CD8-positive, alpha-beta memory T cell (primary cell): ENCODE measurements around the gene CCL4. TPM values are rescaled to one million over a fixed set of nuclear protein-coding genes. Genes with fewer than 3 reads are reported as not detected.
"Not testable (repeated sequence)": the region's sequence is repeated elsewhere in the genome, so short reads cannot be mapped to it uniquely, and the experiment has no call there.

Experiments
- CTCF ChIA-PET: fragments of 350-600 bp; sonication (Branson Sonifier 250); formaldehyde crosslinking; loops from one replicate; lab custom pipeline; 2021; ENCODE audit warnings: antibody characterized with exemption; lab: Charles Lee
- POLR2A ChIA-PET: fragments of 350-600 bp; sonication (Branson Sonifier 250); formaldehyde crosslinking; loops from one replicate; lab custom pipeline; 2021; ENCODE audit warnings: antibody characterized with exemption; lab: Charles Lee
- DNase-seq, 5 donors: peaks; one replicate each; pipeline versions ENCODE4 v3.0.0 to v3.0.0-alpha.2; 2020 to 2022; ENCODE audit warnings: mixed read lengths in 1 of 5
- H3K27ac ChIP-seq: one replicate; pipeline ENCODE4 v1.7.0; 2013; ENCODE audit warnings: low read depth, mild to moderate bottlenecking, low read length, moderate library complexity
- H3K27me3 ChIP-seq: 2 replicates; pipeline ENCODE4 v1.7.0; 2013; ENCODE audit warnings: low read length, mild to moderate bottlenecking; ENCODE audit not compliant: insufficient read depth, poor library complexity, severe bottlenecking
- H3K36me3 ChIP-seq: 2 replicates; pipeline ENCODE4 v1.7.0; 2013; ENCODE audit warnings: mild to moderate bottlenecking, low read length, moderate library complexity; ENCODE audit not compliant: insufficient read depth
- H3K4me1 ChIP-seq: 2 replicates; pipeline ENCODE4 v1.7.0; 2013; ENCODE audit warnings: mild to moderate bottlenecking, low read length, moderate library complexity; ENCODE audit not compliant: insufficient read depth
- H3K4me3 ChIP-seq: 2 replicates; pipeline ENCODE4 v1.7.0; 2013; ENCODE audit warnings: mild to moderate bottlenecking, low read length
- H3K9me3 ChIP-seq: 2 replicates; pipeline ENCODE4 v1.7.0; 2013; ENCODE audit warnings: mild to moderate bottlenecking, low read length
- H3K27ac Mint-ChIP-seq, 8 donors: one replicate each; pipeline ENCODE4 v1.8.0; 2020 to 2021; ENCODE audit warnings: mixed read lengths in 8 of 8, mild to moderate bottlenecking in 6 of 8, inconsistent platforms in 3 of 8, moderate library complexity in 3 of 8
- H3K27me3 Mint-ChIP-seq, 2 donors: one replicate each; pipeline ENCODE4 v1.8.0; 2020 to 2021; ENCODE audit warnings: mixed read lengths in 2 of 2, mild to moderate bottlenecking in 1 of 2, moderate library complexity in 1 of 2
- H3K36me3 Mint-ChIP-seq, 3 donors: one replicate each; pipeline ENCODE4 v1.8.0; 2020 to 2021; ENCODE audit warnings: mixed read lengths in 3 of 3, inconsistent platforms in 1 of 3, mild to moderate bottlenecking in 1 of 3
- H3K4me1 Mint-ChIP-seq, 3 donors: one replicate each; pipeline ENCODE4 v1.8.0; 2020 to 2021; ENCODE audit warnings: mixed read lengths in 3 of 3, inconsistent platforms in 1 of 3, mild to moderate bottlenecking in 1 of 3
- H3K4me3 Mint-ChIP-seq, 7 donors: one replicate each; pipeline ENCODE4 v1.8.0; 2020 to 2021; ENCODE audit warnings: mixed read lengths in 7 of 7, mild to moderate bottlenecking in 6 of 7, moderate library complexity in 4 of 7, inconsistent platforms in 2 of 7
- H3K9me3 Mint-ChIP-seq, 5 donors: one replicate each; pipeline ENCODE4 v1.8.0; 2020 to 2022; ENCODE audit warnings: mixed read lengths in 5 of 5, mild to moderate bottlenecking in 3 of 5, moderate library complexity in 2 of 5, inconsistent platforms in 1 of 5
- polyA plus RNA-seq: library from polyadenylated mRNA; unstranded; fragments of 300-500 nt; fragmentation: Illumina TruSeq; gene quantifications from one replicate; pipeline ENCODE4 v1.2.3, GENCODE V29; 2021
- total RNA-seq, 2 experiments: library from RNA; stranded (reverse); gene quantifications; one replicate each; pipeline ENCODE4 v1.2.3, GENCODE V29; 2021

Gene CCL4
- total and polyA plus RNA-seq, 3 experiments from 2014 or later: 161 to 1,794 (median 1,703) TPM

DNA sequence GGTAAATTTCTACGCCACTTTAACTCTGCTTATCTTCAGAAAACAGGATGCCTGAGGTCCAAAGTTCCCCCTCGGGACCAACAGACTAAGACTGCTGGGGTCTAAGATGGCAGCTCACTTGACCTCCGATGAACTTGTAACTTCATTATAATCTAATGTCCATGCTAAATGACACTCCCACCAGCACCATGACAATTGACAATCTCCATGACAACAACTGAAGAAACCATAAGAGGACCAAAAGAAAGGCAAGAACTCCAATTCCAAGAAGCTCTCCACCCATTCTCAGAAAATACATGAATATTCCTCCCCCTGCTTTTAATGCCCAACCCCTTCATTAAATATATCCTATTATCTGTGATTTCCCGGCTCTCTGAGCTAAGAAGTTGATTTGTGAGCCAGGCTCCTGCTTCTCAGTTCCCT is 7.5 kb downstream of the CCL4 start:
- ChIA-PET POLR2A (no interaction called here), CTCF (interaction anchor here (1.3 to 1.4 kb wide), 2 partner anchors 9 to 36 kb away, joined by 3 read pairs; no protein-coding TSS in a partner anchor)
- peaks cover 2 to 8% (median 6%) of the 10 kb centered on the region in 3 donors for H3K36me3 Mint-ChIP-seq
- H3K27me3 Mint-ChIP-seq: no peaks in the 10 kb centered on the region
- peaks cover 27 to 36% (median 33%) of the 10 kb centered on the region in 3 donors for H3K4me1 Mint-ChIP-seq
- peaks cover 0 to 3% (median 0%) of the 10 kb centered on the region in 5 donors for H3K9me3 Mint-ChIP-seq
- no peaks in the 10 kb centered on the region for H3K9me3 ChIP-seq
- no peak overlapping the region for H3K27ac ChIP-seq
- peak overlapping the region in 2 of 8 donors; percentile 4 to 11 for H3K27ac Mint-ChIP-seq
- no peak for DNase-seq
- H3K4me3 ChIP-seq: no peak overlapping the region
- no peaks in the 10 kb centered on the region for H3K36me3 ChIP-seq
- H3K4me1 ChIP-seq: peaks cover 27% of the 10 kb centered on the region
- no peak overlapping the region for H3K4me3 Mint-ChIP-seq
- no peaks in the 10 kb centered on the region for H3K27me3 ChIP-seq

DNA sequence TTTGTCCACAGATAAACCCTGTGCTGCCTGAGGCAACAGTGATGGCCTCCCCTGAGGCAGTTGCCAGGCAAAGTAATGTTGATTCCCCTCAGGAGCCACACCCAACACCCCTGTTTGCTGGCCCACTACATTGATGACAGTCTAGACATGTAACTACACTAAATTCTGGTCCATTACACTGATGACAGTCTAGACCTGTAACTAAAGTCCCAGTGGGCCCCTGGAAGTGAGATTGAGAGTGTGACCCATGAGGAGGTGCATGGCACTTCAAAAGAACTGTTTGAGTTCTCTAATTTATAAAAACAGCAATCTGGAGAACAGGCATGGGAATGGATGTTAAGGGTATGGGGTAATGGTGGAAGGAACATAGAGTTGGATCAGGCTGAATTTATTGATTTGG is 8.9 kb downstream of the CCL4 start:
- ChIA-PET POLR2A (no interaction called here), CTCF (interaction anchor here (1.0 kb wide), 1 partner anchor 40 kb away, joined by 3 read pairs; no protein-coding TSS in a partner anchor)
- Mint-ChIP-seq H3K27me3 (no peaks in the 10 kb centered on the region), H3K9me3 (peaks cover 0 to 3% (median 0%) of the 10 kb centered on the region in 5 donors), H3K36me3 (peaks cover 2 to 8% (median 6%) of the 10 kb centered on the region in 3 donors), H3K27ac (no peak overlapping the region), H3K4me1 (peaks cover 13 to 24% (median 19%) of the 10 kb centered on the region in 3 donors), H3K4me3 (no peak overlapping the region)
- no peak overlapping the region for H3K4me3 ChIP-seq
- H3K27ac ChIP-seq: no peak overlapping the region
- H3K9me3 ChIP-seq: no peaks in the 10 kb centered on the region
- no peaks in the 10 kb centered on the region for H3K27me3 ChIP-seq
- no peaks in the 10 kb centered on the region for H3K36me3 ChIP-seq
- peaks cover 13% of the 10 kb centered on the region for H3K4me1 ChIP-seq
- no peak for DNase-seq

DNA sequence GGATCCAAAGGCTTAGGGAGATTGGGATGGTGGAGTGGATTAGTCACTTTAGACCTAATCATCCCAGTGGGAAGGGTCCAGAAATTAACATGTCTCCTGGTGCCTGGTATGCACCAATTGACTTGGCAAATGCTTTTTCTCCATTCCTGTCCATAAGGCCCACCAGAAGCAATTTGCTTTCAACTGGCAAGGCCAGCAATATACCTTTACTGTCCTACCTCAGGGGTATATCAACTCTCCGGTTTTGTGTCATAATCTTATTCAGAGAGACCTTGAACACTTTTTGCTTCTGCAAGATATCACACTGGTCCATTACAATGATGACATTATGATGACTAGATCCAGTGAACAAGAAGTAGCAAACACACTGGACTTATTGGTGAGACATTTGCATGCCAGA is 9.5 kb downstream of the CCL4 start:
- CTCF ChIA-PET, H3K36me3 ChIP-seq, H3K4me3 Mint-ChIP-seq, DNase-seq, H3K9me3 Mint-ChIP-seq, H3K36me3 Mint-ChIP-seq, H3K27ac ChIP-seq, H3K4me3 ChIP-seq, H3K9me3 ChIP-seq, H3K27ac Mint-ChIP-seq, H3K4me1 ChIP-seq, H3K27me3 ChIP-seq, POLR2A ChIA-PET, H3K27me3 Mint-ChIP-seq: not testable (repeated sequence)
- peaks cover 8 to 22% (median 18%) of the 10 kb centered on the region in 3 donors for H3K4me1 Mint-ChIP-seq

DNA sequence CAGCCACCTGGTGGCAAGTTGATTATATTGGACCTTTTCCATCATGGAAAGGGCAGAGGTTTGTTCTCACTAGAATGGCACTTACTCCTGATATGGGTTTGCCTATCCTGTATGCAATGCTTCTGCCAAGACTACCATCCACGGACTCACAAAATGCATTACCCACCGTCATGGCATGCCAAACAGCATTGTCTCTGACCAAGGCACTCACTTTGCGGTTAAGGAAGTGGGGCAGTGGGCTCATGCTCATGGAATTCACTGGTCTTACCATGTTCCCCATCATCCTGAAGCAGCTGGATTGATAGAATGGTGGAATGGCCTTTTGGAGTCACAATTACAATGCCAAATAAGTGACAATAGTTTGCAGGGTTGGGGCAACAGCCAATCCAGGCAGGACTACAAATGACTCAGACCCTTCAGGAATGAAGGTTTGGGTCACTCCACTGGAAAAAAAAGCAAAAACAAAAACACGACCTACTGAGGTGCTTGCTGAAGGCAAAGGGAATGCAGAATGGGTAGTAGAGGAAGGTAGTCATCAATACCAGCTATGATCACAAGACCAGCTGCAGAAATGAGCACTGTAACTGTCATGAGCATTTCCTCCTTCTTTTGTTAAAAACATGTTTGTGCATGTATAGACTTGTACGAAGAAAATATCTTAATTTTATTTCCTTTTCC is 11.5 kb downstream of the CCL4 start:
- H3K27me3 Mint-ChIP-seq, H3K4me3 ChIP-seq, POLR2A ChIA-PET, H3K27ac Mint-ChIP-seq, H3K9me3 Mint-ChIP-seq, DNase-seq, H3K4me3 Mint-ChIP-seq, H3K9me3 ChIP-seq, H3K27ac ChIP-seq, H3K4me1 ChIP-seq, H3K27me3 ChIP-seq, CTCF ChIA-PET, H3K36me3 Mint-ChIP-seq, H3K36me3 ChIP-seq: not testable (repeated sequence)
- H3K4me1 Mint-ChIP-seq: peaks cover 0 to 19% (median 18%) of the 10 kb centered on the region in 3 donors

DNA sequence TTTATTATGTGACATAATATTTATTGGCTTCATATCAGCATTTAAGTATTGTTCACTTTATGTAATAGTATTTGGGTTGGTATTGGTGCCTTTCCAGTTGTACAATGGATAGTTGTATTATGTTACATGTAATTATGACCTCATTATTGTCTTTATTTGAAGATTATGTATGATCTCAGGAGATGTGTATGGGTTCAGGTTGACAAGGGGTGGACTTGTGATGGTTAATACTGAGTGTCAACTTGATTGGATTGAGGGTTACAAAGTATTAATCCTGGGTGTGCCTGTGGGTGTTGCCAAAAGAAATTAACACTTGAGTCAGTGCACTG is 12.0 kb downstream of the CCL4 start:
- DNase-seq, H3K9me3 ChIP-seq, H3K27ac ChIP-seq, H3K4me3 ChIP-seq, CTCF ChIA-PET, H3K4me1 ChIP-seq, H3K9me3 Mint-ChIP-seq, H3K27me3 ChIP-seq, H3K27me3 Mint-ChIP-seq, H3K36me3 ChIP-seq, H3K36me3 Mint-ChIP-seq: not testable (repeated sequence)
- H3K4me3 Mint-ChIP-seq: peak overlapping the region in 3 of 7 donors; percentile 2 to 48 (median 16)
- H3K4me1 Mint-ChIP-seq: peaks cover 0 to 24% (median 15%) of the 10 kb centered on the region in 3 donors
- H3K27ac Mint-ChIP-seq: peak overlapping the region in 2 of 8 donors; percentile 5 to 16
- POLR2A ChIA-PET: interaction anchor here (0.6 kb wide), 1 partner anchor 9 kb away, joined by 5 read pairs; no protein-coding TSS in a partner anchor

DNA sequence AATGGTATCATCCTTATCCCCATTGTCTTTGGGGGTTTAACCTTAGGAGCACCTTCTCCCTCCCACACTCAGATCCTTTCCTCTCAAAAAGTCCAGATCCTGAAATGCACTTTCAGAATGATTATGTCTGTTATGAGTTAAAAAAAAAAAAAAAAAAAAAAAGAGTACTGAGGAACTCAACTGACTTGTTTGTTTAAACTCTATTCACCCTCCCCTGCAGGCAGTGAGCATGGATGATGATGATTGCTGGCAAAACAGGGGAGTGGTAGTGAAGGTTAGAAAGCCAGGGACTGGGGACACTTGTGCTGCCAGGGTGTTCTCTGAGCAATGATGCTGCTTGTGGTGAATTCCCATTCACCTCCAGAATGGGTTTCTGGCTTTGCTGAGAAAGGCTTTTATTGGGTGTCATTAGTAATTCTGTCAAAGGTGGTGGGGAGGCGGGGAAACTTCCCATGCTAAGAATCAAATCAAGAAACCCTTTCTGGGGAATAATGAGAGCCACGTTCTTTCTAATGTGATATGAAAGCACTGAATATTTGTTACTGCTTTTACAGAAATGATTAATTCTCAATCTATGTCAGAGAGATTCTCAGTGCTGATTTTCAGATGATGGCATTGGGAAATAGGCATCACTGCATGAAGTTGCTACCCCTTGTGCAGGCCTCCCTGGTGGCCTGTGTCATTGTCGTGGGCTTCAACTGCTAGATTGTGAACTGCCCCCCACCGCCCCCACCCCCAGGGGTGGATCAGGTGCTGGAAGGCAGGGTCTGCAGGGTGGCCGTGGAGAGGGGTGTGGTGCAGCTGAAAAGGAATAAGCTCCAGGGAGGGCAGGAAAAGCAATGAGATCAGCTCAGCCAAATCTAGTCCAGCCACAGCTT is 14.1 kb downstream of the CCL4 start:
- H3K4me1 Mint-ChIP-seq: peaks cover 0 to 20% (median 15%) of the 10 kb centered on the region in 3 donors
- peak overlapping the region in 3 of 8 donors; percentile 1 to 19 (median 18) for H3K27ac Mint-ChIP-seq
- peak overlapping the region in 4 of 7 donors; percentile 6 to 72 (median 49) for H3K4me3 Mint-ChIP-seq
- no peaks in the 10 kb centered on the region for H3K36me3 ChIP-seq
- peaks cover 0 to under 1% (median 0%) of the 10 kb centered on the region in 5 donors for H3K9me3 Mint-ChIP-seq
- no peak for DNase-seq
- peaks cover 0 to 8% of the 10 kb centered on the region in 2 donors for H3K27me3 Mint-ChIP-seq
- H3K27me3 ChIP-seq: no peaks in the 10 kb centered on the region
- no peaks in the 10 kb centered on the region for H3K4me1 ChIP-seq
- ChIA-PET CTCF (interaction anchor here (1.0 to 1.2 kb wide), 2 partner anchors 13 to 290 kb away, joined by 3 read pairs; no protein-coding TSS in a partner anchor), POLR2A (no interaction called here)
- H3K4me3 ChIP-seq: no peak overlapping the region
- H3K9me3 ChIP-seq: no peaks in the 10 kb centered on the region
- peaks cover under 1 to 6% (median under 1%) of the 10 kb centered on the region in 3 donors for H3K36me3 Mint-ChIP-seq
- H3K27ac ChIP-seq: no peak overlapping the region

DNA sequence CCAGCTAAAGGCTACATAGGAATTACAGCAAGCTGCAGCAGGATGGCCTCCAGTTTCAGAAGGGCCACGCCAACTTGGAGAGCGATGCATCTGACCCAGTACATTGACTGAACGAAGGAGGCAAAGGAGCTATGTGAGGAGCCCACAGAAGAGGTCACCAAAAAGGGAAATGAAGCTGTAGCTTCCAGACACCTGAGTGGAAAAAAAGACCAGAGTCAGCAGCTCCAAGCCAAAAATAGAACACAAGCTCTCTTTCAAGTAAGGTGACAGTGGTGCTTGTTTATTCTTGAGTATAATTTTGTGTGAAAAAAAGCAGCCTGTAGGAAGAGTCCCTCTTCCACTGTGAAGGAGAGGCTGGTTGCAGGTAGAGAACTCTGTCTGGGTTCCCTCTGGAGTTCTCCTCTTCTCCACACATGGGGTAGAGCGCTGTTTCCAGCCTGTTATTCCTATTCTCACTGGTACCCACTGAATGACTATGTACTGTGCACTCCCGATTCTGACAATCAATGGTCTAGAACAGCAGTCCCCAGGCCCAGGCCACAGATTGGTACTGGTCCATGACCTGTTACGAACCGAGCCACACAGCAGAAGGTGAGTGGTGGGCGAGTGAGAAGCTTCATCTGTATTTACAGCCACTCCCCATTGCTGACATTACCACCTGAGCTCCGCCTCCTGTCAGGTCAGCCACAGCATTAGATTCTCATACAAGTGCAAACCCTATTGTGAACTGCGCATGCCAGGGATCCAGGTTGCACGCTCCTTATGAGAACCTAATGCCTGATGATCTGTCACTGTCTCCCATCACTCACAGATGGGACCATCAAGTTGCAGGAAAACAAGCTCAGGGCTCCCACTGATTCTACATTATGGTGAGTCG is 15.1 kb downstream of the CCL4 start:
- ChIA-PET POLR2A (no interaction called here), CTCF (interaction anchor here (0.9 to 1.5 kb wide), 4 partner anchors 10 to 291 kb away, joined by 3 to 4 read pairs (median 3); no protein-coding TSS in a partner anchor)
- Histone ChIP-seq H3K4me3 (no peak overlapping the region), H3K4me1 (no peaks in the 10 kb centered on the region), H3K27ac (no peak overlapping the region), H3K27me3 (no peaks in the 10 kb centered on the region), H3K36me3 (no peaks in the 10 kb centered on the region), H3K9me3 (no peaks in the 10 kb centered on the region)
- Mint-ChIP-seq H3K9me3 (no peaks in the 10 kb centered on the region), H3K4me1 (peaks cover 0 to 20% (median 15%) of the 10 kb centered on the region in 3 donors), H3K4me3 (peak overlapping the region in 1 of 7 donors; percentile 48), H3K27ac (peak overlapping the region in 2 of 8 donors; percentile 46 to 80), H3K27me3 (peaks cover 0 to 8% of the 10 kb centered on the region in 2 donors), H3K36me3 (peaks cover 0 to 6% (median 0%) of the 10 kb centered on the region in 3 donors)
- DNase-seq: no peak
